HFFc6 (cell line): Measurements from ENCODE around the gene DNAJC3. TPM values are rescaled to one million over a fixed set of nuclear protein-coding genes. Genes with fewer than 3 reads are reported as not detected.

ENCODE experiments used
- DNase-seq: peaks from one replicate; pipeline ENCODE4 v3.0.0-alpha.2; 2018
- H3K27ac Mint-ChIP-seq: 2 replicates; pipeline ENCODE4 v1.8.0; 2020; ENCODE audit warnings: mild to moderate bottlenecking, mixed read lengths
- H3K27me3 Mint-ChIP-seq: 2 replicates; pipeline ENCODE4 v1.8.0; 2021; ENCODE audit warnings: mild to moderate bottlenecking, moderate library complexity, mixed read lengths; ENCODE audit not compliant: insufficient read depth
- H3K36me3 Mint-ChIP-seq: 2 replicates; pipeline ENCODE4 v1.8.0; 2021; ENCODE audit warnings: low read depth, mixed read lengths
- H3K4me1 Mint-ChIP-seq: 2 replicates; pipeline ENCODE4 v1.8.0; 2020; ENCODE audit warnings: low read depth, mixed read lengths
- H3K4me3 Mint-ChIP-seq: 2 replicates; pipeline ENCODE4 v1.8.0; 2020; ENCODE audit warnings: mild to moderate bottlenecking, moderate library complexity, mixed read lengths
- H3K9me3 Mint-ChIP-seq: 2 replicates; pipeline ENCODE4 v1.8.0; 2020; ENCODE audit warnings: mild to moderate bottlenecking, mixed read lengths
- CTCF ChIP-seq: fragments of 200-600 bp; sonication (generic); IDR thresholded peaks from 2 replicates; pipeline ENCODE4 v1.5.0; 2021; ENCODE audit warnings: antibody characterized with exemption, mild to moderate bottlenecking
- total RNA-seq, 6 experiments: library from RNA; stranded (reverse); fragmentation: NEBNext Ultra II Directional; extraction: Animal tissue kit (Norgen Biotek cat#: 25700); gene quantifications; 2 replicates in 1 of 6; 3 replicates in 5 of 6; pipeline ENCODE4 v1.2.3, GENCODE V29; 2021

DNAJC3 gene
- total RNA-seq, 6 experiments from 2014 or later, result 40.6 to 53.7 (median 48.4) TPM

GRCh38 chr13:95834134-95834765 lies 157.3 kb downstream of the DNAJC3 start:
- Mint-ChIP-seq H3K9me3 (peaks cover 17% of the 10 kb centered on the region), H3K4me1 (peaks cover 17% of the 10 kb centered on the region), H3K36me3 (peaks cover 25% of the 10 kb centered on the region), H3K27me3 (no peaks in the 10 kb centered on the region), H3K27ac (no peak overlapping the region), H3K4me3 (no peak overlapping the region)
- DNase-seq, result peak; percentile 44
- peak; percentile 98 for TF ChIP-seq CTCF

GRCh38 chr13:95841894-95842293 lies 165.0 kb downstream of the DNAJC3 start:
- H3K4me3 Mint-ChIP-seq, result no peak overlapping the region
- no peaks in the 10 kb centered on the region for H3K4me1 Mint-ChIP-seq
- H3K36me3 Mint-ChIP-seq, result peaks cover 42% of the 10 kb centered on the region
- no peak overlapping the region for H3K27ac Mint-ChIP-seq
- TF ChIP-seq CTCF, result no peak
- peaks cover 12% of the 10 kb centered on the region for H3K9me3 Mint-ChIP-seq
- H3K27me3 Mint-ChIP-seq, result no peaks in the 10 kb centered on the region
- DNase-seq, result no peak

GRCh38 chr13:95842898-95843297 lies 166.0 kb downstream of the DNAJC3 start:
- Mint-ChIP-seq H3K4me1 (no peaks in the 10 kb centered on the region), H3K4me3 (no peak overlapping the region), H3K27me3 (no peaks in the 10 kb centered on the region), H3K27ac (no peak overlapping the region), H3K9me3 (peaks cover 12% of the 10 kb centered on the region), H3K36me3 (peaks cover 44% of the 10 kb centered on the region)
- DNase-seq, result no peak
- TF ChIP-seq CTCF, result no peak

Other genes with a start within 250 kb of the DNAJC3 start
- not detected for gene CLDN10, start 124.4 kb upstream of the DNAJC3 start, total RNA-seq
- gene DZIP1, start 32.4 kb upstream of the DNAJC3 start, total RNA-seq, result 10 to 100 TPM; 39.3 to 43.8 (median 42.0) TPM